GM10266 (cell line): ENCODE data around the gene ZNF709.
"Not testable (repeated sequence)": the region's sequence is repeated elsewhere in the genome, so short reads cannot be mapped to it uniquely, and the experiment has no call there.

Source experiments
- DNase-seq: peaks from one replicate; pipeline ENCODE4 v3.0.0; 2012; ENCODE audit errors: extremely low spot score
- CTCF ChIP-seq: IDR thresholded peaks from 2 replicates; pipeline ENCODE4 v1.5.1; 2012; ENCODE audit warnings: mild to moderate bottlenecking, low read depth; ENCODE audit not compliant: control insufficient read depth, insufficient read depth; ENCODE audit errors: missing control alignments

The ZNF709 gene

GRCh38 chr19:12482509-12482886 is 2.1 kb downstream of the ZNF709 start:
- no peak for DNase-seq
- TF ChIP-seq CTCF, result no peak

GRCh38 chr19:12481781-12482508 is 2.7 kb downstream of the ZNF709 start:
- TF ChIP-seq CTCF, result no peak
- no peak for DNase-seq

GRCh38 chr19:12478234-12478941 is 6.2 kb downstream of the ZNF709 start:
- no peak for TF ChIP-seq CTCF
- no peak for DNase-seq

- DNase-seq, result not testable (repeated sequence)
These were observed 17.0 kb downstream of the ZNF709 start for GRCh38 chr19:12467651-12468050.

- TF ChIP-seq CTCF, result no peak
- no peak for DNase-seq
These were observed 19.4 kb downstream of the ZNF709 start for GRCh38 chr19:12465211-12465610.

- no peak for DNase-seq
- no peak for TF ChIP-seq CTCF
These were observed 19.8 kb downstream of the ZNF709 start for GRCh38 chr19:12464769-12465168.

GRCh38 chr19:12464139-12464538 is 20.5 kb downstream of the ZNF709 start:
- DNase-seq, result not testable (repeated sequence)

GRCh38 chr19:12453495-12453894 is 31.1 kb downstream of the ZNF709 start:
- DNase-seq, result no peak
- no peak for TF ChIP-seq CTCF
